Posterior cingulate gyrus (tissue), 11 donors: ENCODE data around the gene RNF14.
"Not testable (repeated sequence)": the region's sequence is repeated elsewhere in the genome, so short reads cannot be mapped to it uniquely, and the experiment has no call there.

Source experiments
- DNase-seq, 10 donors: peaks; one replicate each; pipeline versions ENCODE4 v3.0.0 to v3.0.0-alpha.2; 2020 to 2021; ENCODE audit warnings: mixed read lengths in 3 of 10
- intact Hi-C: fragments of 100-400 bp; cut with DNase I; formaldehyde crosslinking; loops from one replicate; pipeline ENCODE4 v1.15.1; 2023

The RNF14 gene

GRCh38 chr5:142036918-142037317 is 68.0 kb downstream of the RNF14 start:
- intact Hi-C loops, result no loop called here
- no peak for DNase-seq

- intact Hi-C loops, DNase-seq: not testable (repeated sequence)
These were observed 68.7 kb downstream of the RNF14 start for GRCh38 chr5:142037599-142037998.

- no peak for DNase-seq
- intact Hi-C loops, result no loop called here
These were observed 69.8 kb downstream of the RNF14 start for GRCh38 chr5:142038735-142039134.
